K562 (cell line): ENCODE data around the gene AHSA1. TPM values are rescaled to one million over a fixed set of nuclear protein-coding genes. Genes with fewer than 3 reads are reported as not detected.

Experiments
- ATAC-seq: fragments of 200-7000 bp; cut with Tn5 transposase; 3 replicates; pipeline ENCODE4 v1.9.1; 2020; ENCODE audit warnings: moderate library complexity
- BruUV-seq: library from RNA; stranded (reverse); fragments of 400-500 nt; replicated peaks from 2 replicates; lab custom pipeline; 2021; lab: Mats Ljungman, UMichigan
- CTCF ChIA-PET: fragments of 300-600 bp; formaldehyde crosslinking; extraction: SDS; loops from one replicate; lab custom pipeline; 2021; ENCODE audit warnings: low intra/inter-chr PET ratio; lab: Yijun Ruan, JAX
- POLR2A ChIA-PET: fragments of 300-600, 350-650 bp; sonication (Branson Sonifier 250); formaldehyde crosslinking; extraction: SDS; loops from one replicate; lab custom pipeline; 2021; ENCODE audit warnings: antibody characterized with exemption, inconsistent platforms; lab: Yijun Ruan, JAX
- DNase-seq, 4 experiments: peaks; one replicate each; pipeline versions ENCODE4 v3.0.0 to v3.0.0-alpha.2; 2011 to 2018; ENCODE audit warnings: low spot score in 3 of 4, mixed read lengths in 3 of 4; ENCODE audit errors: extremely low read depth in 1 of 4
- FAIRE-seq: peaks from 2 replicates; lab custom pipeline; 2011; peaks lifted over from hg19 to GRCh38; lab: Jason Lieb, UNC
- H2AFZ ChIP-seq: 2 replicates; pipeline ENCODE4 v1.6.0; 2011; ENCODE audit warnings: low read depth, low read length, control low read depth, inconsistent platforms
- H3K27ac ChIP-seq: fragments of 200-600 bp; 3 replicates; pipeline ENCODE4 v1.8.0; 2011; ENCODE audit warnings: low read depth, mild to moderate bottlenecking, control low read depth, inconsistent platforms, low read length, moderate library complexity, mixed read lengths; ENCODE audit errors: extremely low read depth
- H3K27me3 ChIP-seq, 2 experiments: fragments of 300-600 bp in 1 of 2; 2 replicates in 1 of 2; 3 replicates in 1 of 2; pipeline versions ENCODE4 v1.6.0 to v1.8.0; 2011; ENCODE audit warnings: inconsistent platforms in 2 of 2, low read length in 2 of 2, mild to moderate bottlenecking in 1 of 2, mixed read lengths in 1 of 2, moderate library complexity in 1 of 2; ENCODE audit not compliant: control insufficient read depth in 2 of 2, insufficient read depth in 2 of 2
- H3K36me3 ChIP-seq: fragments of 300-600 bp; 3 replicates; pipeline ENCODE4 v1.8.0; 2011; ENCODE audit warnings: mild to moderate bottlenecking, low read length, inconsistent platforms; ENCODE audit not compliant: control insufficient read depth, insufficient read depth
- H3K4me1 ChIP-seq, 2 experiments: fragments of 200-600 bp in 1 of 2; replicated peaks in 1 of 2; 2 replicates in 1 of 2; 3 replicates in 1 of 2; pipeline versions ENCODE4 v1.5.1 to v1.8.0; 2011; ENCODE audit warnings: inconsistent platforms in 2 of 2, low read length in 2 of 2, mild to moderate bottlenecking in 1 of 2, mixed read lengths in 1 of 2, moderate library complexity in 1 of 2; ENCODE audit not compliant: control insufficient read depth in 2 of 2, insufficient read depth in 2 of 2
- H3K4me2 ChIP-seq: 2 replicates; pipeline ENCODE4 v1.6.1; 2011; ENCODE audit warnings: low read length, control low read depth, inconsistent platforms, mixed read lengths; ENCODE audit not compliant: insufficient read depth
- H3K4me3 ChIP-seq: fragments of 200-600 bp; sonication (generic), shearing (Covaris generic); 2 replicates; pipeline ENCODE4 v1.5.1; 2016; ENCODE audit warnings: control low read depth, inconsistent platforms
- H3K79me2 ChIP-seq: fragments of 200-600 bp; 3 replicates; pipeline ENCODE4 v1.8.0; 2011; ENCODE audit warnings: low read length, inconsistent platforms; ENCODE audit not compliant: control insufficient read depth, insufficient read depth
- H3K9ac ChIP-seq, 2 experiments: 2 replicates each; pipeline versions ENCODE4 v1.6.0 to v1.6.1; 2011; ENCODE audit warnings: low read depth in 2 of 2, low read length in 2 of 2, control low read depth in 1 of 2, inconsistent platforms in 1 of 2, mild to moderate bottlenecking in 1 of 2, mixed read lengths in 1 of 2; ENCODE audit not compliant: insufficient read depth in 1 of 2
- H3K9me1 ChIP-seq: one replicate; pipeline ENCODE4 v1.6.0; 2011; ENCODE audit warnings: inconsistent platforms, mild to moderate bottlenecking, low read length, moderate library complexity; ENCODE audit not compliant: control insufficient read depth, insufficient read depth
- H3K9me3 ChIP-seq: replicated peaks from 2 replicates; pipeline ENCODE4 v1.5.1; 2011; ENCODE audit warnings: low read depth, low read length, inconsistent platforms; ENCODE audit not compliant: control insufficient read depth, insufficient read depth
- H4K20me1 ChIP-seq: replicated peaks from 2 replicates; pipeline ENCODE4 v1.6.1; 2011; ENCODE audit warnings: low read length, inconsistent platforms, mixed read lengths; ENCODE audit not compliant: control insufficient read depth, insufficient read depth
- ASH1L ChIP-seq: fragments of 450-650 bp; IDR thresholded peaks from 2 replicates; pipeline ENCODE4 v1.6.1; 2018; ENCODE audit warnings: borderline replicate concordance, mild to moderate bottlenecking, low read depth; ENCODE audit not compliant: partially characterized antibody
- BMI1 ChIP-seq: fragments of 150-350 bp; IDR thresholded peaks from 2 replicates; pipeline ENCODE4 v1.6.1; 2014; ENCODE audit warnings: low read length
- CXXC5 ChIP-seq: fragments of 250-450 bp; sonication (Bioruptor Pico); IDR thresholded peaks from 2 replicates; pipeline ENCODE4 v1.8.0; 2022; ENCODE audit warnings: inconsistent platforms, mild to moderate bottlenecking, moderate library complexity
- ESRRA ChIP-seq: fragments of 450-650 bp; IDR thresholded peaks from 2 replicates; pipeline ENCODE4 v1.6.1; 2014; ENCODE audit warnings: low read depth, mild to moderate bottlenecking, moderate library complexity, borderline replicate concordance
- FOXA3 ChIP-seq, 2 experiments: fragments of 450-650 bp in 1 of 2; sonication (generic) in 1 of 2; formaldehyde crosslinking; IDR thresholded peaks in 1 of 2; conservative IDR thresholded peaks in 1 of 2; 2 replicates each; pipeline versions ENCODE4 v1.4.0 to v1.8.0; 2020 to 2022; ENCODE audit warnings: mild to moderate bottlenecking in 2 of 2, missing genetic modification reagents in 1 of 2
- KLF1 ChIP-seq: fragments of 450-650 bp; IDR thresholded peaks from 2 replicates; pipeline ENCODE4 v1.6.1; 2016; ENCODE audit warnings: missing genetic modification characterization, missing compliant biosample characterization
- PTRF ChIP-seq: fragments of 450-650 bp; IDR thresholded peaks from 2 replicates; pipeline ENCODE4 v1.6.1; 2016; ENCODE audit warnings: mild to moderate bottlenecking, missing genetic modification characterization, missing compliant biosample characterization
- ZNF764 ChIP-seq: fragments of 250-450 bp; sonication (Bioruptor Pico); IDR thresholded peaks from 2 replicates; pipeline ENCODE4 v1.4.0; 2020; ENCODE audit warnings: low read depth, mild to moderate bottlenecking, moderate library complexity
- WGBS: fragments of 100-300 bp; shearing (Covaris generic); methylation state at CpG from one replicate; pipeline ENCODE4 v1.1.6; 2016; ENCODE audit warnings: low coverage, mixed read lengths; ENCODE audit not compliant: insufficient coverage; ENCODE audit errors: missing lambda C conversion rate; 5-methylcytosine and 5-hydroxymethylcytosine counted together
- in situ Hi-C: fragments of 300-500 bp; cut with MboI; formaldehyde crosslinking; loops from 4 replicates; pipeline ENCODE4 v1.15.0; 2018; ENCODE audit warnings: inconsistent platforms, mixed read lengths
- intact Hi-C: fragments of 100-400 bp; cut with micrococcal nuclease; formaldehyde crosslinking; loops from 2 replicates; pipeline ENCODE4 v1.14.2; 2022
- polyA plus RNA-seq, 8 experiments: library from polyadenylated mRNA; depleted of rRNA in 4 of 8; stranded (reverse) in 5 of 8; unstranded in 3 of 8; fragments of >200 nt; fragmentation: Nextera tagmentation in 2 of 8; fragmentation: Illumina TruSeq in 1 of 8; extraction: Ambion mirVana in 2 of 8; extraction: Trizol in 1 of 8; gene quantifications; 2 replicates each; pipeline versions ENCODE4 v1.2.1 to v1.2.3, GENCODE V29; 2011 to 2014; ENCODE audit warnings: inconsistent platforms in 1 of 8, missing spikeins in 1 of 8
- total RNA-seq, 7 experiments: library from RNA; depleted of rRNA in 6 of 7; stranded (reverse); fragments of >200 nt in 6 of 7; fragmentation: Illumina TruSeq in 2 of 7; extraction: Trizol in 2 of 7; gene quantifications; 2 replicates each; pipeline versions ENCODE4 v1.2.1 to v1.2.3, GENCODE V29; 2011 to 2021; ENCODE audit warnings: low replicate concordance in 1 of 7
- TF ChIP-seq, protein P1 (sequence below): fragments of 450-650 bp; IDR thresholded peaks from 2 replicates; pipeline ENCODE4 v1.6.1; 2017; ENCODE audit warnings: mild to moderate bottlenecking, moderate library complexity
- TF ChIP-seq, protein P2 (sequence below): fragments of 450-650 bp; IDR thresholded peaks from one replicate; pipeline ENCODE4 v1.6.1; 2018; ENCODE audit warnings: mild to moderate bottlenecking, moderate library complexity; ENCODE audit not compliant: partially characterized antibody
- TF ChIP-seq, protein P3 (sequence below): fragments of 450-650 bp; IDR thresholded peaks from 2 replicates; pipeline ENCODE4 v1.6.1; 2016

AHSA1 gene
- total and polyA plus RNA-seq, 9 of the 15 experiments (the other 6 are each of a cell fraction or from before 2014, with no cell fraction given), result 41.4 to 317 (median 184) TPM

GRCh38 chr14:77467801-77468200 lies 9.9 kb downstream of the AHSA1 start:
- H3K9me3 ChIP-seq, result no peaks in the 10 kb centered on the region
- FAIRE-seq (no peak), DNase-seq (no peak), ATAC-seq (no peak)
- H2AFZ ChIP-seq, result no peak overlapping the region
- intact Hi-C loops, result no loop called here
- H3K4me3 ChIP-seq, result no peak overlapping the region
- H3K27me3 ChIP-seq, result peaks cover 3% of the 10 kb centered on the region in 2 experiments; a peak in 2 of 5 replicates
- CTCF ChIA-PET, result no interaction called here
- H3K9me1 ChIP-seq, result no peaks in the 10 kb centered on the region
- in situ Hi-C loops, result no loop called here
- H4K20me1 ChIP-seq, result no peaks in the 10 kb centered on the region
- BruUV-seq, result no TSS peak
- POLR2A ChIA-PET, result interaction anchor here (0.7 kb wide), 1 partner anchor 9 kb away, joined by 3 read pairs; no protein-coding TSS in a partner anchor
- H3K36me3 ChIP-seq, result peaks cover 60% of the 10 kb centered on the region
- H3K27ac ChIP-seq, result no peak overlapping the region
- no peaks in the 10 kb centered on the region for H3K79me2 ChIP-seq
- 92% methylated on average over 5 of the region's 5 CpGs for WGBS
- no peak overlapping the region for H3K9ac ChIP-seq
- H3K4me2 ChIP-seq, result no peak overlapping the region
- no peaks in the 10 kb centered on the region for H3K4me1 ChIP-seq
- TF ChIP-seq, protein P1, sequence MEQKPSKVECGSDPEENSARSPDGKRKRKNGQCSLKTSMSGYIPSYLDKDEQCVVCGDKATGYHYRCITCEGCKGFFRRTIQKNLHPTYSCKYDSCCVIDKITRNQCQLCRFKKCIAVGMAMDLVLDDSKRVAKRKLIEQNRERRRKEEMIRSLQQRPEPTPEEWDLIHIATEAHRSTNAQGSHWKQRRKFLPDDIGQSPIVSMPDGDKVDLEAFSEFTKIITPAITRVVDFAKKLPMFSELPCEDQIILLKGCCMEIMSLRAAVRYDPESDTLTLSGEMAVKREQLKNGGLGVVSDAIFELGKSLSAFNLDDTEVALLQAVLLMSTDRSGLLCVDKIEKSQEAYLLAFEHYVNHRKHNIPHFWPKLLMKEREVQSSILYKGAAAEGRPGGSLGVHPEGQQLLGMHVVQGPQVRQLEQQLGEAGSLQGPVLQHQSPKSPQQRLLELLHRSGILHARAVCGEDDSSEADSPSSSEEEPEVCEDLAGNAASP, result no peak
- TF ChIP-seq CXXC5 (CRISPR knock-in tag), result no peak
- no peak for TF ChIP-seq BMI1
- TF ChIP-seq ESRRA, result no peak
- TF ChIP-seq KLF1, result no peak
- TF ChIP-seq FOXA3 (CRISPR knock-in tag; conservative IDR thresholded peaks at IDR 0.05 in 1 of 2, IDR thresholded peaks at IDR 0.05 in 1 of 2), result no peak
- no peak for TF ChIP-seq PTRF
- no peak for TF ChIP-seq ASH1L
- no peak for TF ChIP-seq ZNF764
- TF ChIP-seq, protein P2, sequence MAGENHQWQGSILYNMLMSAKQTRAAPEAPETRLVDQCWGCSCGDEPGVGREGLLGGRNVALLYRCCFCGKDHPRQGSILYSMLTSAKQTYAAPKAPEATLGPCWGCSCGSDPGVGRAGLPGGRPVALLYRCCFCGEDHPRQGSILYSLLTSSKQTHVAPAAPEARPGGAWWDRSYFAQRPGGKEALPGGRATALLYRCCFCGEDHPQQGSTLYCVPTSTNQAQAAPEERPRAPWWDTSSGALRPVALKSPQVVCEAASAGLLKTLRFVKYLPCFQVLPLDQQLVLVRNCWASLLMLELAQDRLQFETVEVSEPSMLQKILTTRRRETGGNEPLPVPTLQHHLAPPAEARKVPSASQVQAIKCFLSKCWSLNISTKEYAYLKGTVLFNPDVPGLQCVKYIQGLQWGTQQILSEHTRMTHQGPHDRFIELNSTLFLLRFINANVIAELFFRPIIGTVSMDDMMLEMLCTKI, result no peak
- TF ChIP-seq, protein P3, sequence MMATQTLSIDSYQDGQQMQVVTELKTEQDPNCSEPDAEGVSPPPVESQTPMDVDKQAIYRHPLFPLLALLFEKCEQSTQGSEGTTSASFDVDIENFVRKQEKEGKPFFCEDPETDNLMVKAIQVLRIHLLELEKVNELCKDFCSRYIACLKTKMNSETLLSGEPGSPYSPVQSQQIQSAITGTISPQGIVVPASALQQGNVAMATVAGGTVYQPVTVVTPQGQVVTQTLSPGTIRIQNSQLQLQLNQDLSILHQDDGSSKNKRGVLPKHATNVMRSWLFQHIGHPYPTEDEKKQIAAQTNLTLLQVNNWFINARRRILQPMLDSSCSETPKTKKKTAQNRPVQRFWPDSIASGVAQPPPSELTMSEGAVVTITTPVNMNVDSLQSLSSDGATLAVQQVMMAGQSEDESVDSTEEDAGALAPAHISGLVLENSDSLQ, result no peak
